Skeletal muscle tissue (tissue), 4 donors: ENCODE measurements around the gene ROBO3. TPM values are rescaled to one million over a fixed set of nuclear protein-coding genes. Genes with fewer than 3 reads are reported as not detected.

Source experiments
- H3K27ac ChIP-seq: one replicate; pipeline ENCODE4 v1.7.0; 2013; ENCODE audit warnings: mild to moderate bottlenecking, low read depth, low read length, inconsistent platforms
- H3K27me3 ChIP-seq, 3 donors: one replicate each; pipeline ENCODE4 v1.7.0; 2013; ENCODE audit warnings: low read length in 3 of 3; ENCODE audit not compliant: control insufficient read depth in 3 of 3, insufficient read depth in 3 of 3
- H3K36me3 ChIP-seq, 3 donors: one replicate each; pipeline ENCODE4 v1.7.0; 2013; ENCODE audit warnings: low read length in 3 of 3; ENCODE audit not compliant: control insufficient read depth in 3 of 3, insufficient read depth in 3 of 3
- H3K4me1 ChIP-seq, 3 donors: one replicate each; pipeline ENCODE4 v1.7.0; 2013; ENCODE audit warnings: low read length in 3 of 3, mild to moderate bottlenecking in 3 of 3; ENCODE audit not compliant: control insufficient read depth in 3 of 3, insufficient read depth in 3 of 3
- H3K4me3 ChIP-seq, 3 donors: one replicate each; pipeline ENCODE4 v1.7.0; 2013; ENCODE audit warnings: low read length in 3 of 3
- H3K9ac ChIP-seq, 3 donors: one replicate each; pipeline ENCODE4 v1.7.0; 2013; ENCODE audit warnings: low read length in 3 of 3, mild to moderate bottlenecking in 3 of 3, moderate library complexity in 2 of 3, low read depth in 1 of 3
- H3K9me3 ChIP-seq, 3 donors: one replicate each; pipeline ENCODE4 v1.7.0; 2013; ENCODE audit warnings: low read length in 3 of 3; ENCODE audit not compliant: control insufficient read depth in 3 of 3
- total RNA-seq: library from RNA; depleted of rRNA; stranded (reverse); fragments of >200 nt; gene quantifications from one replicate; pipeline ENCODE4 v1.2.3, GENCODE V29; 2014
- donor health status: Osteomylitis.

The ROBO3 gene
- total RNA-seq, 1 donor from 2014 or later, result 12.0 TPM

- Histone ChIP-seq H3K9ac (no peak overlapping the region), H3K27ac (no peak overlapping the region), H3K9me3 (no peaks in the 10 kb centered on the region), H3K4me1 (no peaks in the 10 kb centered on the region), H3K4me3 (no peak overlapping the region), H3K36me3 (no peaks in the 10 kb centered on the region), H3K27me3 (no peaks in the 10 kb centered on the region)
Observed at GRCh38 chr11:124928942-124929665, 63.9 kb downstream of the ROBO3 start.

GRCh38 chr11:124930799-124931198 is 65.6 kb downstream of the ROBO3 start:
- H3K36me3 ChIP-seq, result no peaks in the 10 kb centered on the region
- H3K9ac ChIP-seq, result no peak overlapping the region
- H3K27ac ChIP-seq, result no peak overlapping the region
- H3K27me3 ChIP-seq, result no peaks in the 10 kb centered on the region
- no peaks in the 10 kb centered on the region for H3K4me1 ChIP-seq
- no peaks in the 10 kb centered on the region for H3K9me3 ChIP-seq
- no peak overlapping the region for H3K4me3 ChIP-seq

Other genes starting within 250 kb of the ROBO3 start
- gene TBRG1, start 242.6 kb upstream of the ROBO3 start, total RNA-seq, result 7.3 TPM
- 2.1 TPM for gene SIAE, start 191.7 kb upstream of the ROBO3 start, total RNA-seq
- 2.1 TPM for gene SPA17, start 191.5 kb upstream of the ROBO3 start, total RNA-seq
- gene NRGN, start 125.5 kb upstream of the ROBO3 start, total RNA-seq, result not detected
- not detected for gene VSIG2, start 113.2 kb upstream of the ROBO3 start, total RNA-seq
- gene ESAM, start 103.1 kb upstream of the ROBO3 start, total RNA-seq, result 9.4 TPM
- gene MSANTD2, start 65.0 kb upstream of the ROBO3 start, total RNA-seq, result 9.4 TPM
- 14.1 TPM for gene ROBO4, start 32.4 kb downstream of the ROBO3 start, total RNA-seq
- not detected for gene HEPN1, start 53.8 kb downstream of the ROBO3 start, total RNA-seq
- 1.6 TPM for gene HEPACAM, start 70.6 kb downstream of the ROBO3 start, total RNA-seq
- gene CCDC15, start 88.8 kb downstream of the ROBO3 start, total RNA-seq, result 2.6 TPM
- gene SLC37A2, start 197.9 kb downstream of the ROBO3 start, total RNA-seq, result 3.7 TPM
- 37.1 TPM for gene TMEM218, start 246.2 kb downstream of the ROBO3 start, total RNA-seq